RCC 7860 (cell line): ENCODE data around the gene VPS13C.
A peak's percentile ranks its signal among the peaks of the same experiment; 100 is the strongest.

Source experiments
- DNase-seq: peaks from one replicate; pipeline ENCODE4 v3.0.0-alpha.2; 2015; ENCODE audit warnings: low spot score
- FAIRE-seq: peaks from 2 replicates; lab custom pipeline; 2012; peaks lifted over from hg19 to GRCh38; lab: Jason Lieb, UNC

The VPS13C gene

DNA sequence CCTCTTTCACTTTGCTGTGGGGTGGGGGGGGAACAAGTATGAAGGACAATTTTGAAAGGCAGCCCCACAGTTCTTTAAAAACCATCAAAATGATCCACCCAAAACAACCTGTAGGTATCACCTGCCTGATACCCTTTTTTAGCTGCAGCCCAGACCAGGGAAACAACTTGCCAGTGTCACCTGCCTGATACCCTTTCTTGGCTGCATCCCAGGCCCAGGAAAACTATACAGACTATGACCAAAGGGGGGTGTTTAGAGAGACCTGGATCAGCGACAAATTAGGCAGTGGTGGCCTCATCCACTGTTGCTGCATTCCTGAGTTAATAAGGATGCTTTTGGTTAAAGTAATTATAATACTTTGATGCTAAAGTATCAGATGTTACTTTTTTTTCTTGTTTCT is 122.0 kb downstream of the VPS13C start:
- FAIRE-seq: no peak
- DNase-seq: no peak

GRCh38 chr15:61936528-61937195 is 123.6 kb downstream of the VPS13C start:
- DNase-seq (no peak), FAIRE-seq (no peak)

DNA sequence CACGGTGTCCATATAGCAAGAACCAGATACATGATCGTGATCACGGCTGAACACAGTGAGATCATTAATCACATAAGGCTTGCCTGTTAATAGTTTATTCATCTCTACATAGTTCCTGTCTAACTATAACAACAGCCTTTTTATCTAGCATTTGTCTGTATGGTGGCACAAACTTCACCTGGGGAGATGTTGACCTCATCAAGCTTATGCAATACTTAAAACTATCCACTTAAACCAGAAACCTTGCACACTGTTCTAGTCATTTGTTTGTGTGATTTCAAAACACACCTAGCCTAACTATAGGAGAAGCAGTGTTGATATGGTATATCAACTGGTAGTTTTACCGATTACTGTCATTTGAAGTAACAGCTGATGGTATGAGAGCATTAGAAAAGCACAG is 124.8 kb downstream of the VPS13C start:
- no peak for DNase-seq
- no peak for FAIRE-seq

DNA sequence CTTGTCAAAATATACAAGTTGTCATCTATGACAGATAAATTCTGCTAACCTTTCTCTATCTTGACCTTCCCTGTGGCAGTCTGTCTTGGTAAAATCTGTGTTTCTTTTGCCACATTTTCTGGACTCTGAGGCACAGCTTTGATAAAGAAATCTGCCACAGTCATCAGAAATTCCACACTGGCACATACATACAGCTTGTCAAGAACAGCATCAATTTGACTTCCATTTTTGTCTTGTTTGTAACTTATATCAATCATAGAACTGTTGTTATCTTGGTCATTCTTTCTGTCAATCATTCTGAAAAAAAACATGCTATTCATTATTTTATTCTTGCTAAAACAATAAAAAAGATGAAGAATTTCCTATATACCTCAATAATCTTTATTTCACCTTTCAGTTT is 130.8 kb downstream of the VPS13C start:
- FAIRE-seq (no peak), DNase-seq (no peak)

GRCh38 chr15:61923173-61923572 is 137.1 kb downstream of the VPS13C start:
- no peak for DNase-seq
- FAIRE-seq: no peak

GRCh38 chr15:61921093-61921492 is 139.2 kb downstream of the VPS13C start:
- FAIRE-seq (no peak), DNase-seq (no peak)

DNA sequence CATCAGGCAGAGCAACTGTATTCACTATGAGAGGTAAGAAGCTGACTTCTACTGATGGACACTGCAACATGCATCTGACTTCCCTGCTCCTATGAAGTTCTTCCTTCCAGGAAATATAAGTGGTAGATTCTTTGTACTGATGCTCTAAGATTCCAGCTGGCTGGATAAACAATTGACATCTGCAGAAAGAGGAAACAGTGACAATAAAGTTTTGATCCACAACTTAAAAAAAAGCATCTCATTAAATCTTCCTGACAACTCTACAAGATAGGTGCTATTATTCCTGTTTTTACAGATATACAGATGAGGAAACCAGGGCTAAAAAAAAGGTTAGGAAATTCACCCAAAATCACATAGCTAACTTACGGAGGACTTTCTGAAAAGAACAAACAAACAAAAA is 142.8 kb downstream of the VPS13C start:
- DNase-seq (no peak), FAIRE-seq (no peak)

DNA sequence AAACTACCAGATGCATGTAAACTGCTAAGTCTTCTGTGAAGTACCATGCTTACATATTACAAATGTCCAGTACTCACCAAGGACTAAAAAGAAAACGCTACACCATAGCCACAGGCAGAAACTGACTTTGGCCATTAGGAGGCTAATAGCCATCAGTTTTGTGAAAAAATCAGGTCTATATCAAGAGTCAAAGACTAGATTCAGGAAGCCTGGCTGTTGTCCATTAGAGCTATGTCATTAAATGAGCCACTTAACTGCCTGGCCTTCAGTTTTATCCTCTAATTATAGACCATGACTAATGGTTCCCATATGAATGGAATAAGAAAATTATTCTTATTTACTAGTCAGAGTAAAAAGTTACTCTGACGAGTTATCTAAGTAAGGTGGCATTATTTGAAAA is 144.1 kb downstream of the VPS13C start:
- DNase-seq (no peak), FAIRE-seq (no peak)

- no peak for FAIRE-seq
- no peak for DNase-seq
These were observed 144.6 kb downstream of the VPS13C start for GRCh38 chr15:61915640-61916039.

- FAIRE-seq: no peak
- DNase-seq: no peak
These were observed 149.3 kb downstream of the VPS13C start for GRCh38 chr15:61910839-61911369.

- DNase-seq (no peak), FAIRE-seq (peak; percentile 15)
These were observed 152.0 kb downstream of the VPS13C start for GRCh38 chr15:61908241-61908640.

- DNase-seq (no peak), FAIRE-seq (no peak)
These were observed 152.5 kb downstream of the VPS13C start for GRCh38 chr15:61907753-61908086.

GRCh38 chr15:61906961-61907752 is 153.1 kb downstream of the VPS13C start:
- DNase-seq (no peak), FAIRE-seq (no peak)

DNA sequence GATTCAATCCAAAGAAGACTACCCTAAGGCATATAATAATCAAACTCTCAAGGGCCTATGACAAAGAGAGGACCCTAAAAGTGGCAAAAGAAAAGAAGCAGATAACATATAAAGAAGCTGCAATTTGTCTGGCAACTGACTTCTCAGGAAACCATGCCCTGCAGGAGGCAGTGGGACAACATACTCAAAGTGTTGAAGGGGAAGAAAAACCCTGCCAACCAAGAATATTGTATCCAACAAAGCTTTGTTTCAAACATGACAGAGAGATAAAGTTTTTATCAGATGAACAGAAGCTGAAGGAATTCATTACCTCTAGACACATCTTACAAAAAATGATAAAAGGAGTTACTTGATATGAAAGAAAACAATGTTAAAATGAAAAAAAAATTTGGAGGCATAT is 167.1 kb downstream of the VPS13C start:
- FAIRE-seq (no peak), DNase-seq (no peak)

DNA sequence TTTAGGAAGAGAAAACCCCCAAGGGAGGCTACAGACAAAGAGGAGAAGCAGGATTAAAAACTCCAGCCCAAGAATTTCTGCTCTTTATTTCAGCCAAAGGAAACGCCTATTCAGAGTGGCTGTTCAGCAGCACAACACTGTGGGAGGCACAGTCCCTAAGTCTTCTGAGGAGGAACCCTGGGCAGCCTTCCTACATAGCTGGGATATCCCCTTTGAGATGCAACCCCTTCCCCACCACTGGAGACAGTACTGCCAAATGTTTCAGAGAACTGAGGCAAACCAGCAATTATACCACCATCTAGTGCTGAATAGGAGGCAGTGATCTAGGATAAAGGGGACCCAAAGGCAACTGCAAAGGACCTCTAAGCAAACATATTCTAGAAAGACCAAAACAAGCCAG is 168.1 kb downstream of the VPS13C start:
- no peak for DNase-seq

GRCh38 chr15:61890106-61890505 is 170.1 kb downstream of the VPS13C start:
- DNase-seq: no peak
- FAIRE-seq: no peak

More for the DNA sequence above, 168.1 kb downstream of the VPS13C start:
- FAIRE-seq: no peak

DNA sequence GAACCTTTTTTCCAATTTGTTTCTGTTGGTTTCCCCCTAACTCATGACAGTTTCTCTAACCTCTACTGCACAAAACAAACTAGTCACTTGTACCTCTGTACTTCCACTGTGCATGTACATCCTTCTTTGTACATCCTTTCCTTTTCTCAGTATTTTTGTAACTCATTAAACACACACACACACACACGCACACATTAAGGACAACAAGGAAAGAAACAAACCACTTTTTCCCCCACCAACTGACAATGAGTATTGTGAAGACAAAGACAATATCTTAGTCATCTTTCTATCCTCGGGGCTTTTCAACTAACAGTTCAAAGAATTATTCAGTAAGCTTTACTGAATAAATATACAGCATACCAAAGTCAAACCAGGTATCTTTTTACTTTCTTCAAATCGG is 170.5 kb downstream of the VPS13C start:
- DNase-seq (no peak), FAIRE-seq (no peak)

DNA sequence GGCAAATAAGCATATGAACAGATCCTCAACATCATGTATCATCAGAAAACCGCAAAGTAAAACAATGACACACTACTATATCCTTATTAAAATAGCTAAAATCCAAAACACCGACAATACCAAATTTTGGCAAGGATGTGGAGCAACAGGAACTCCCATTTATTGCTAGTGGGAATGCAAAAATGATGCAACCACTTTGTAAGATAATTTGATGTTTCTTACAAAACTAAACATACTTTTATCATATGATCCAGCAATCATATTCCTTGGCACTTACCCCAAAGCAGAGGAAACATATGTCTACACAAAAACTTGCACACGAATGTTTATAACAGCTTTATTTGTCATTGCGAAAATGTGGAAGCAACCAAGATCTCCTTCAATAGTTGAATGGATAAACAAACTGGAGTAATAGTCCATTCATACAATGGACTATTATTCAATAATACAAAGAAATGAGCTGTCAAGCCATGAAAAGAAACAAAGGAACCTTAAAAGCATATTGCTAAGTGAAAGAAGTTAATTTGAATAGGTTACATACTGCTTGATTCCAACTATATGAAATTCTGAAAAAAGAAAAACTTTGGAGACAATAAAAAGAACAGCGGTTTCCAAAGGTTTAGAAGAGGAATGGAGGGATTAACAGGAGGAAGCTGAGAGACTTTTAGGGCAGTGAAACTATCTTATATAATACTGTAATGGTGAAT is 172.0 kb downstream of the VPS13C start:
- FAIRE-seq: no peak
- no peak for DNase-seq

- DNase-seq (no peak), FAIRE-seq (no peak)
These were observed 180.2 kb downstream of the VPS13C start for GRCh38 chr15:61880084-61880483.

DNA sequence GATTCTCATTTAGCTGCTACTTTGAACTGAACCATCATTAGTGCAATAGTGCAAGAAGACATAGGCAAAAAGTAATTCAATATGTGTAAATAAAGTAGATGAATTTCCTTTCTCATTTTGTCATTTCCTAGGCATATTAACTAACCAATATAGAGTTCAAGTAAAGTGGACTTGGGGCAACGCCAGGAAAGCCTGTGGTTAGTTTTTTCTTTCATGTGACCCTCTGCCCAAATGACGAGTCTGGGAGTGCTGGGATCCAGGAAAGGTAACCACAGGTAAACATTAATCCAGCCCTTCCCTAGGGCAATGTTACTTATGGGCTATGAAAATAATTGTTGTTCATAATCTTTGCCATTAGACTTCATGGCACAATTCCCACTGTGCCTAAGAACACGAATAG is 181.0 kb downstream of the VPS13C start:
- FAIRE-seq: no peak
- DNase-seq: no peak

- FAIRE-seq: peak; percentile 80
- peak; percentile 25 for DNase-seq
These were observed 188.2 kb downstream of the VPS13C start for GRCh38 chr15:61871926-61872522.
